ENCODE measurements around the gene SH3GL3. TPM values are rescaled to one million over a fixed set of nuclear protein-coding genes. Genes with fewer than 3 reads are reported as not detected.

Gene SH3GL3
- total RNA-seq, 2 experiments from 2014 or later = not detected

DNA sequence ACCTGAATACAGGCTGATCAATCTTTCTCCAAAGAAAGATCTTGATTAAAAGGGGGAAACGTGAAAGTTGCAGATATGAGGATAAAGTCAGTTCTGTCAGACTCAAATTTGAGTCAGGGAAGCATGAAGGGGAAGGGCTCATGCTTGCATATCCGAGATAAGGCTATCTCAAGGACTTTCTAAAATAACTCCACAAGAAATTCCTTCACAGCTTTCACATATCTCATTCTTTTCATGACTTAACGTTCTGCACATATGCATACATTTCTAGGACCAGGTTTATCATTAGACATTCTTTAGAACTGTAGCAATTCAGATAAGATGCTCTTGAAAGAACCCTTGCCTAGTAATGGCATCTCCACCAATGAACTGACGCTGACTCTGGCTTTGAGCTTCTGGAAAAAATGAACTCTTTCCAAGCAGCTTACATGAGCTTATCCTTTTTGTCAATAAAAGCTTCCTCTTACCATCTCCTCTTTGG, 15.9 kb downstream of the SH3GL3 start:
- no peaks in the 10 kb centered on the region for H3K4me1 Mint-ChIP-seq
- no peak overlapping the region for H3K4me3 Mint-ChIP-seq
- no peaks in the 10 kb centered on the region for H3K9me3 Mint-ChIP-seq (ENCODE audit: low read depth)
- no peak for DNase-seq
- intact Hi-C loops (cut with DNase I, micrococcal nuclease) = no loop called here
- H3K27ac Mint-ChIP-seq = no peak overlapping the region
- ChIA-PET CTCF (interaction anchor here (1.3 kb wide), 1 partner anchor 25 kb away, joined by 3 read pairs; no protein-coding TSS in a partner anchor), POLR2A (no interaction called here)
- peaks cover 9% of the 10 kb centered on the region for H3K27me3 Mint-ChIP-seq
- no peaks in the 10 kb centered on the region for H3K36me3 Mint-ChIP-seq (ENCODE audit: low read depth)
- no peak for ATAC-seq

DNA sequence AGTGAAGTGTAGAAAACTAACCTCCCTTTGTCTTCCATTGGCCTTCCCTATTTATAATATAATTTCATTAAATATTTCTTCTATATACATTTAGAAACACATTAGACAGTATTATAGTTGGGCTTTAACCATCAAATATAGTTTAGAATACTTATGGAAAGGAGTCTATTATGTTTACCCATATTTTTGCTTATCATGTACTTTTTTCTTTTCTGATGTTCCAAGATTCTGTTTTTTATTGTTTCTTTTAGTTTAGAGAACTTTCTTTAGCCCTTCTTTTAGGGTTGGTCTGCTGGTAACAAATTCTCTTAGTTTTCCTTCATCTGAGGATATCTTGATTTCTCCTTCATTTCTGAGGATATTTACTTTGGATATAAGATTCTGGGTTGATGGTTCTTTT, 23.7 kb downstream of the SH3GL3 start:
- DNase-seq = no peak
- Mint-ChIP-seq H3K27ac (no peak overlapping the region), H3K4me3 (no peak overlapping the region), H3K36me3 (ENCODE audit: low read depth) (no peaks in the 10 kb centered on the region), H3K4me1 (no peaks in the 10 kb centered on the region), H3K9me3 (ENCODE audit: low read depth) (peaks cover 2% of the 10 kb centered on the region), H3K27me3 (peaks cover 11% of the 10 kb centered on the region)
- ChIA-PET CTCF (no interaction called here), POLR2A (no interaction called here)
- intact Hi-C loops (cut with DNase I, micrococcal nuclease) = no loop called here
- ATAC-seq = no peak

- H3K27ac Mint-ChIP-seq = no peak overlapping the region
- intact Hi-C loops (cut with DNase I, micrococcal nuclease) = no loop called here
- peaks cover 11% of the 10 kb centered on the region for H3K27me3 Mint-ChIP-seq
- H3K9me3 Mint-ChIP-seq (ENCODE audit: low read depth) = peaks cover 2% of the 10 kb centered on the region
- POLR2A ChIA-PET = no interaction called here
- no peak overlapping the region for H3K4me3 Mint-ChIP-seq
- ATAC-seq (no peak), DNase-seq (no peak)
- H3K36me3 Mint-ChIP-seq (ENCODE audit: low read depth) = no peaks in the 10 kb centered on the region
- CTCF ChIA-PET = no interaction called here
- no peaks in the 10 kb centered on the region for H3K4me1 Mint-ChIP-seq
Measured at GRCh38 chr15:83471307-83471866, 24.2 kb downstream of the SH3GL3 start.

GRCh38 chr15:83472151-83472550, 25.0 kb downstream of the SH3GL3 start:
- H3K4me3 Mint-ChIP-seq = no peak overlapping the region
- ChIA-PET POLR2A (no interaction called here), CTCF (interaction anchor here (0.6 kb wide), 1 partner anchor 99 kb away, joined by 5 read pairs; no protein-coding TSS in a partner anchor)

GRCh38 chr15:83472797-83473196, 25.7 kb downstream of the SH3GL3 start:
- Mint-ChIP-seq H3K27ac (no peak overlapping the region), H3K4me1 (no peaks in the 10 kb centered on the region), H3K9me3 (ENCODE audit: low read depth) (peaks cover 2% of the 10 kb centered on the region), H3K4me3 (no peak overlapping the region), H3K36me3 (ENCODE audit: low read depth) (no peaks in the 10 kb centered on the region), H3K27me3 (peaks cover 11% of the 10 kb centered on the region)
- intact Hi-C loops (cut with DNase I, micrococcal nuclease) = no loop called here
- no peak for ATAC-seq
- no peak for DNase-seq
- POLR2A ChIA-PET = no interaction called here
- CTCF ChIA-PET = no interaction called here

More at GRCh38 chr15:83472151-83472550, 25.0 kb downstream of the SH3GL3 start:
- Mint-ChIP-seq H3K27me3 (peaks cover 11% of the 10 kb centered on the region), H3K27ac (no peak overlapping the region), H3K9me3 (ENCODE audit: low read depth) (peaks cover 2% of the 10 kb centered on the region), H3K4me1 (no peaks in the 10 kb centered on the region), H3K36me3 (ENCODE audit: low read depth) (no peaks in the 10 kb centered on the region)
- intact Hi-C loops (cut with DNase I, micrococcal nuclease) = no loop called here
- ATAC-seq (no peak), DNase-seq (no peak)

DNA sequence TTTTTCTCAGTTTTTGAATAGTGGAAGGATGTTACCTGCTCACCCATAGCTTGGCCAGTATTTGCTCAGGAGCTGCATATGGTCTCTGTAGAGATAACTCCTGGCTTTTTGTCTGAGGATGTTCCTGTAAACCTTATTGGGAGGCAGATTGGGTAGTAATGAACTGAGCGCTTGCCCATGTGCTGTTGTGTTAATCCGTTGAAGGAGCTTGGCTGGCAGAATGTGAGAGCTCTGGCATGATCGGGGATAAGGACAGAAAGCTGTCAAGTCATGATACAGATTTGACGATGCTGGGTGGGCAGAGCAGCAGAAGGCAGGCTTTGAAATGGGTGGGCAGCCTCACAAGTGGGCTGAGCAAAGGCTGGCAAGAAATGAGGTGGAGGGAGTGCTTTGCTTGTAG, 27.4 kb downstream of the SH3GL3 start:
- Mint-ChIP-seq H3K27me3 (peaks cover 6% of the 10 kb centered on the region), H3K9me3 (ENCODE audit: low read depth) (peaks cover 2% of the 10 kb centered on the region), H3K4me3 (no peak overlapping the region), H3K36me3 (ENCODE audit: low read depth) (no peaks in the 10 kb centered on the region), H3K27ac (no peak overlapping the region), H3K4me1 (no peaks in the 10 kb centered on the region)
- ATAC-seq (no peak), DNase-seq (no peak)
- ChIA-PET CTCF (no interaction called here), POLR2A (no interaction called here)
- intact Hi-C loops (cut with DNase I, micrococcal nuclease) = no loop called here

DNA sequence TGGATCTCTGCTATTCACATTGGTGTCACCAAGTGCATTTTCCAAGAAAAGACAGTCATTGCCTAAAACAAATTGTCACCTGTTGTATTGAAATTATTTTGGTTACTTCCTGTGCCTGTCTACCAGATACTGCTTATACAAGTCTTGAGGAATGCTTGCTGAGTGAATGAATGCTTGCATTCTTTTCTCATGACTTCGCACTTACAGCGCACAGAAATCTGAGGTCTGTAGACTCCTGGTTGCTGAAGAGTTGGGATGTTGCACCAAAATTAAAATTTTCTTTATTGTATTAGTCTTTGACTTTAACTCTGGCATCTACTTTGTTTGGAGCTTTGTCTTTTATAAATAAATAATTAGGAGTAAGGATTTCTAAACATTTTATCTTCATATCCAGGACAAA, 28.4 kb downstream of the SH3GL3 start:
- ChIA-PET CTCF (no interaction called here), POLR2A (no interaction called here)
- intact Hi-C loops (cut with DNase I, micrococcal nuclease) = no loop called here
- no peak overlapping the region for H3K4me3 Mint-ChIP-seq
- peaks cover 6% of the 10 kb centered on the region for H3K27me3 Mint-ChIP-seq
- no peak for DNase-seq
- H3K36me3 Mint-ChIP-seq (ENCODE audit: low read depth) = no peaks in the 10 kb centered on the region
- H3K9me3 Mint-ChIP-seq (ENCODE audit: low read depth) = peaks cover 2% of the 10 kb centered on the region
- no peak for ATAC-seq
- no peaks in the 10 kb centered on the region for H3K4me1 Mint-ChIP-seq
- no peak overlapping the region for H3K27ac Mint-ChIP-seq

DNA sequence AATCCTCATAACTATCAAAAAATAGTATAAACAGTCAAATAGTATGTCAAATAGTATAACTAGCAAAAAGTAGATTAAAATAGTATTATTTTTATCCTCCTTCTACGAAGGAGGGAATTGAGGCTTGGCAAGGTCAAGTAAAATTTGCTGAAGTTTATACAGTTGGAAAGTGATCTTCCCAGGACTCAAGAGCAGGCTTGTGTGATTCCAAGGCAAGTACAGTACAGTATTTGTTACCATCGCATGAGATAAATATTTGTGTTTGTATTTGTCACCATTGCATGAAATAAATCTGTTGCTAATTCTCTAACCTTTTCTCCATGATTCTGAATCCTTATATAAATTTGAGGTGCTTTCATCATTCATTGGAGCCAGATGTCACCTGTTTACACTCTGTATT, 28.9 kb downstream of the SH3GL3 start:
- H3K27ac Mint-ChIP-seq = no peak overlapping the region
- H3K9me3 Mint-ChIP-seq (ENCODE audit: low read depth) = peaks cover 2% of the 10 kb centered on the region
- POLR2A ChIA-PET = no interaction called here
- no peak for ATAC-seq
- DNase-seq = no peak
- no peak overlapping the region for H3K4me3 Mint-ChIP-seq
- CTCF ChIA-PET = no interaction called here
- H3K4me1 Mint-ChIP-seq = no peaks in the 10 kb centered on the region
- H3K36me3 Mint-ChIP-seq (ENCODE audit: low read depth) = no peaks in the 10 kb centered on the region
- H3K27me3 Mint-ChIP-seq = peaks cover 6% of the 10 kb centered on the region
- intact Hi-C loops (cut with DNase I, micrococcal nuclease) = no loop called here

GRCh38 chr15:83476708-83477107, 29.6 kb downstream of the SH3GL3 start:
- H3K4me3 Mint-ChIP-seq = no peak overlapping the region

GRCh38 chr15:83477172-83477807, 30.1 kb downstream of the SH3GL3 start:
- intact Hi-C loops (cut with DNase I, micrococcal nuclease) = no loop called here
- no peak for DNase-seq
- no peak for ATAC-seq
- ChIA-PET CTCF (no interaction called here), POLR2A (no interaction called here)
- Mint-ChIP-seq H3K27me3 (peaks cover 3% of the 10 kb centered on the region), H3K9me3 (ENCODE audit: low read depth) (peaks cover under 1% of the 10 kb centered on the region), H3K36me3 (ENCODE audit: low read depth) (no peaks in the 10 kb centered on the region), H3K27ac (no peak overlapping the region), H3K4me1 (no peaks in the 10 kb centered on the region), H3K4me3 (no peak overlapping the region)

More at GRCh38 chr15:83476708-83477107, 29.6 kb downstream of the SH3GL3 start:
- Mint-ChIP-seq H3K4me1 (no peaks in the 10 kb centered on the region), H3K36me3 (ENCODE audit: low read depth) (no peaks in the 10 kb centered on the region), H3K27ac (no peak overlapping the region), H3K27me3 (peaks cover 6% of the 10 kb centered on the region), H3K9me3 (ENCODE audit: low read depth) (peaks cover 2% of the 10 kb centered on the region)
- CTCF ChIA-PET = no interaction called here
- no peak for DNase-seq
- POLR2A ChIA-PET = no interaction called here
- ATAC-seq = no peak
- intact Hi-C loops (cut with DNase I, micrococcal nuclease) = no loop called here

- H3K27ac Mint-ChIP-seq = no peak overlapping the region
- POLR2A ChIA-PET = no interaction called here
- DNase-seq (no peak), ATAC-seq (no peak)
- peaks cover 3% of the 10 kb centered on the region for H3K27me3 Mint-ChIP-seq
- CTCF ChIA-PET = interaction anchor here (0.6 kb wide), 1 partner anchor 494 kb away, joined by 3 read pairs; no protein-coding TSS in a partner anchor
- H3K4me3 Mint-ChIP-seq = no peak overlapping the region
- intact Hi-C loops (cut with DNase I, micrococcal nuclease) = no loop called here
- no peaks in the 10 kb centered on the region for H3K4me1 Mint-ChIP-seq
- no peaks in the 10 kb centered on the region for H3K36me3 Mint-ChIP-seq (ENCODE audit: low read depth)
- no peaks in the 10 kb centered on the region for H3K9me3 Mint-ChIP-seq (ENCODE audit: low read depth)
Measured at GRCh38 chr15:83477808-83478537, 30.8 kb downstream of the SH3GL3 start.

GRCh38 chr15:83483612-83484011, 36.5 kb downstream of the SH3GL3 start:
- no peaks in the 10 kb centered on the region for H3K4me1 Mint-ChIP-seq
- H3K27ac Mint-ChIP-seq = no peak overlapping the region
- H3K9me3 Mint-ChIP-seq (ENCODE audit: low read depth) = peaks cover 5% of the 10 kb centered on the region
- H3K27me3 Mint-ChIP-seq = no peaks in the 10 kb centered on the region
- ATAC-seq (no peak), DNase-seq (no peak)
- intact Hi-C loops (cut with DNase I, micrococcal nuclease) = no loop called here
- ChIA-PET CTCF (no interaction called here), POLR2A (no interaction called here)
- H3K4me3 Mint-ChIP-seq = no peak overlapping the region
- H3K36me3 Mint-ChIP-seq (ENCODE audit: low read depth) = no peaks in the 10 kb centered on the region

All from activated CD4-positive, alpha-beta T cell treated with anti-CD3 and anti-CD28 coated beads for 36 hours (primary cell).